ENCODE measurements around the gene LRRC1. TPM values are rescaled to one million over a fixed set of nuclear protein-coding genes. Genes with fewer than 3 reads are reported as not detected.

Gene LRRC1
- total and polyA plus RNA-seq, 2 donors (not counting 1 experiment from before 2014, with no cell fraction given): 3.4 to 8.9 TPM

- CTCF ChIA-PET: no interaction called here
- H3K27ac Mint-ChIP-seq: no peak overlapping the region
- intact Hi-C loops (cut with micrococcal nuclease): no loop called here
- no peak overlapping the region for H3K9ac ChIP-seq (ENCODE audit: low read length)
- POLR2A ChIA-PET: no interaction called here
- no peaks in the 10 kb centered on the region for H3K4me1 ChIP-seq (ENCODE audit: control insufficient read depth in 2 of 2, insufficient read depth in 2 of 2, low read length in 2 of 2)
- no peaks in the 10 kb centered on the region for H3K4me1 Mint-ChIP-seq
- no peaks in the 10 kb centered on the region for H3K9me3 Mint-ChIP-seq (ENCODE audit: insufficient read depth)
- H3K36me3 ChIP-seq (replicated peaks in 1 of 2; ENCODE audit: control extremely low read depth in 1 of 2, control insufficient read depth in 1 of 2, extremely low read depth in 1 of 2, insufficient read depth in 2 of 2, low read length in 1 of 2): no peaks in the 10 kb centered on the region
- no peaks in the 10 kb centered on the region for H3K9me3 ChIP-seq (ENCODE audit: control extremely low read depth in 1 of 3, control insufficient read depth in 2 of 3, insufficient read depth in 1 of 3, low read length in 2 of 3)
- no peak overlapping the region for H2AFZ ChIP-seq (ENCODE audit: insufficient read depth, low read depth, low read length, poor library complexity, severe bottlenecking)
- H4K20me1 ChIP-seq (ENCODE audit: control insufficient read depth, insufficient read depth, low read length, poor library complexity, severe bottlenecking): no peaks in the 10 kb centered on the region
- H3K4me2 ChIP-seq (replicated peaks; ENCODE audit: low read depth, low read length, poor library complexity, severe bottlenecking): no peak overlapping the region
- no peak overlapping the region for H3K4me3 ChIP-seq (ENCODE audit: control extremely low read depth in 1 of 5, extremely low read depth in 1 of 5, insufficient read depth in 1 of 5, low read depth in 2 of 5, low read length in 4 of 5)
- H3K27me3 Mint-ChIP-seq: peaks cover 18% of the 10 kb centered on the region
- WGBS (ENCODE audit: insufficient coverage): 100% methylated on average over 3 of the region's 3 CpGs
- H3K27me3 ChIP-seq (replicated peaks in 1 of 4; ENCODE audit: control extremely low read depth in 1 of 4, control insufficient read depth in 3 of 4, insufficient read depth in 4 of 4, low read length in 3 of 4): no peaks in the 10 kb centered on the region
- TF ChIP-seq, protein P1, sequence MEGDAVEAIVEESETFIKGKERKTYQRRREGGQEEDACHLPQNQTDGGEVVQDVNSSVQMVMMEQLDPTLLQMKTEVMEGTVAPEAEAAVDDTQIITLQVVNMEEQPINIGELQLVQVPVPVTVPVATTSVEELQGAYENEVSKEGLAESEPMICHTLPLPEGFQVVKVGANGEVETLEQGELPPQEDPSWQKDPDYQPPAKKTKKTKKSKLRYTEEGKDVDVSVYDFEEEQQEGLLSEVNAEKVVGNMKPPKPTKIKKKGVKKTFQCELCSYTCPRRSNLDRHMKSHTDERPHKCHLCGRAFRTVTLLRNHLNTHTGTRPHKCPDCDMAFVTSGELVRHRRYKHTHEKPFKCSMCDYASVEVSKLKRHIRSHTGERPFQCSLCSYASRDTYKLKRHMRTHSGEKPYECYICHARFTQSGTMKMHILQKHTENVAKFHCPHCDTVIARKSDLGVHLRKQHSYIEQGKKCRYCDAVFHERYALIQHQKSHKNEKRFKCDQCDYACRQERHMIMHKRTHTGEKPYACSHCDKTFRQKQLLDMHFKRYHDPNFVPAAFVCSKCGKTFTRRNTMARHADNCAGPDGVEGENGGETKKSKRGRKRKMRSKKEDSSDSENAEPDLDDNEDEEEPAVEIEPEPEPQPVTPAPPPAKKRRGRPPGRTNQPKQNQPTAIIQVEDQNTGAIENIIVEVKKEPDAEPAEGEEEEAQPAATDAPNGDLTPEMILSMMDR (IDR thresholded peaks at IDR 0.05): no peak
- TF ChIP-seq EZH2 (IDR thresholded peaks at IDR 0.05; ENCODE audit: borderline replicate concordance, insufficient read depth, low read depth, low read length, poor library complexity, severe bottlenecking): no peak
- no peak for DNase-seq
- no peak overlapping the region for H3K27ac ChIP-seq (ENCODE audit: low read length in 2 of 2)
- no peaks in the 10 kb centered on the region for H3K79me2 ChIP-seq (ENCODE audit: control insufficient read depth, insufficient read depth, low read length)
- ATAC-seq (ENCODE audit: low read depth): no peak
- no peak overlapping the region for H3K4me3 Mint-ChIP-seq
Measured at GRCh38 chr6:53765270-53765669, 29.5 kb upstream of the LRRC1 start.

- no peak overlapping the region for H3K4me3 ChIP-seq (ENCODE audit: control extremely low read depth in 1 of 5, extremely low read depth in 1 of 5, insufficient read depth in 1 of 5, low read depth in 2 of 5, low read length in 4 of 5)
- H4K20me1 ChIP-seq (ENCODE audit: control insufficient read depth, insufficient read depth, low read length, poor library complexity, severe bottlenecking): no peaks in the 10 kb centered on the region
- DNase-seq (no peak), ATAC-seq (ENCODE audit: low read depth) (no peak)
- POLR2A ChIA-PET: no interaction called here
- H3K9me3 ChIP-seq (ENCODE audit: control extremely low read depth in 1 of 3, control insufficient read depth in 2 of 3, insufficient read depth in 1 of 3, low read length in 2 of 3): no peaks in the 10 kb centered on the region
- H3K27me3 Mint-ChIP-seq: peaks cover 18% of the 10 kb centered on the region
- H3K36me3 ChIP-seq (replicated peaks in 1 of 2; ENCODE audit: control extremely low read depth in 1 of 2, control insufficient read depth in 1 of 2, extremely low read depth in 1 of 2, insufficient read depth in 2 of 2, low read length in 1 of 2): no peaks in the 10 kb centered on the region
- TF ChIP-seq, protein P1 (IDR thresholded peaks at IDR 0.05): no peak
- no peak for TF ChIP-seq EZH2 (IDR thresholded peaks at IDR 0.05; ENCODE audit: borderline replicate concordance, insufficient read depth, low read depth, low read length, poor library complexity, severe bottlenecking)
- H3K79me2 ChIP-seq (ENCODE audit: control insufficient read depth, insufficient read depth, low read length): no peaks in the 10 kb centered on the region
- no peaks in the 10 kb centered on the region for H3K9me3 Mint-ChIP-seq (ENCODE audit: insufficient read depth)
- no peak overlapping the region for H3K4me3 Mint-ChIP-seq
- H3K9ac ChIP-seq (ENCODE audit: low read length): no peak overlapping the region
- H3K4me1 ChIP-seq (ENCODE audit: control insufficient read depth in 2 of 2, insufficient read depth in 2 of 2, low read length in 2 of 2): no peaks in the 10 kb centered on the region
- CTCF ChIA-PET: no interaction called here
- no peak overlapping the region for H3K27ac Mint-ChIP-seq
- H3K4me2 ChIP-seq (replicated peaks; ENCODE audit: low read depth, low read length, poor library complexity, severe bottlenecking): no peak overlapping the region
- H3K27ac ChIP-seq (ENCODE audit: low read length in 2 of 2): no peak overlapping the region
- no peaks in the 10 kb centered on the region for H3K4me1 Mint-ChIP-seq
- no peaks in the 10 kb centered on the region for H3K27me3 ChIP-seq (replicated peaks in 1 of 4; ENCODE audit: control extremely low read depth in 1 of 4, control insufficient read depth in 3 of 4, insufficient read depth in 4 of 4, low read length in 3 of 4)
- H2AFZ ChIP-seq (ENCODE audit: insufficient read depth, low read depth, low read length, poor library complexity, severe bottlenecking): no peak overlapping the region
- intact Hi-C loops (cut with micrococcal nuclease): no loop called here
Measured at GRCh38 chr6:53766930-53767329, 27.9 kb upstream of the LRRC1 start.
